HG02981 (cell line): ENCODE results near the gene MGAT5B.

ENCODE experiments used
- ATAC-seq: cut with Tn5 transposase; IDR thresholded peaks from one replicate; pipeline ENCODE4 v1.9.1; 2021; ENCODE audit warnings: mild to moderate bottlenecking, moderate library complexity; ENCODE audit not compliant: unreplicated experiment

MGAT5B gene

GRCh38 chr17:76902476-76902875, 34.3 kb downstream of the MGAT5B start:
- ATAC-seq = no peak

GRCh38 chr17:76903631-76904030, 35.4 kb downstream of the MGAT5B start:
- ATAC-seq = no peak

GRCh38 chr17:76904116-76904515, 35.9 kb downstream of the MGAT5B start:
- no peak for ATAC-seq

- no peak for ATAC-seq
Observed at GRCh38 chr17:76905036-76905435, 36.8 kb downstream of the MGAT5B start.

- ATAC-seq = no peak
Observed at GRCh38 chr17:76905836-76906235, 37.6 kb downstream of the MGAT5B start.

GRCh38 chr17:76906463-76906862, 38.3 kb downstream of the MGAT5B start:
- no peak for ATAC-seq

GRCh38 chr17:76907352-76907751, 39.1 kb downstream of the MGAT5B start:
- ATAC-seq = no peak

GRCh38 chr17:76909971-76910760, 42.0 kb downstream of the MGAT5B start:
- ATAC-seq = no peak

- ATAC-seq = no peak
Observed at GRCh38 chr17:76911299-76912017, 43.3 kb downstream of the MGAT5B start.

GRCh38 chr17:76912421-76913164, 44.4 kb downstream of the MGAT5B start:
- ATAC-seq = no peak

GRCh38 chr17:76914937-76915336, 46.7 kb downstream of the MGAT5B start:
- ATAC-seq = no peak

GRCh38 chr17:76915840-76916510, 47.8 kb downstream of the MGAT5B start:
- ATAC-seq = no peak

- ATAC-seq = no peak
Observed at GRCh38 chr17:76917829-76918228, 49.6 kb downstream of the MGAT5B start.

- ATAC-seq = no peak
Observed at GRCh38 chr17:76918811-76919210, 50.6 kb downstream of the MGAT5B start.

- no peak for ATAC-seq
Observed at GRCh38 chr17:76920364-76921139, 52.3 kb downstream of the MGAT5B start.

GRCh38 chr17:76921340-76922036, 53.3 kb downstream of the MGAT5B start:
- ATAC-seq = no peak

- no peak for ATAC-seq
Observed at GRCh38 chr17:76922084-76922483, 53.9 kb downstream of the MGAT5B start.

- no peak for ATAC-seq
Observed at GRCh38 chr17:76922967-76923366, 54.8 kb downstream of the MGAT5B start.

GRCh38 chr17:76923491-76923890, 55.3 kb downstream of the MGAT5B start:
- no peak for ATAC-seq
